Activated CD4-positive, alpha-beta memory T cell treated with anti-CD3 and anti-CD28 coated beads for 36 hours (primary cell): Measurements from ENCODE around the gene LHFPL2. TPM values are rescaled to one million over a fixed set of nuclear protein-coding genes. Genes with fewer than 3 reads are reported as not detected.

Experiments used
- CTCF ChIA-PET: fragments of 350-600 bp; sonication (Branson Sonifier 250); formaldehyde crosslinking; loops from one replicate; lab custom pipeline; 2021; ENCODE audit warnings: antibody characterized with exemption, inconsistent platforms; lab: Charles Lee
- POLR2A ChIA-PET: fragments of 350-600 bp; sonication (Branson Sonifier 250); formaldehyde crosslinking; loops from one replicate; lab custom pipeline; 2021; ENCODE audit warnings: antibody characterized with exemption; lab: Charles Lee
- DNase-seq: peaks from one replicate; pipeline ENCODE4 v3.0.0-alpha.2; 2020
- H3K27ac Mint-ChIP-seq: one replicate; pipeline ENCODE4 v1.8.0; 2021; ENCODE audit warnings: mixed read lengths
- H3K27me3 Mint-ChIP-seq: one replicate; pipeline ENCODE4 v1.8.0; 2021; ENCODE audit warnings: mixed read lengths
- H3K36me3 Mint-ChIP-seq: one replicate; pipeline ENCODE4 v1.8.0; 2021; ENCODE audit warnings: mixed read lengths
- H3K4me1 Mint-ChIP-seq: one replicate; pipeline ENCODE4 v1.8.0; 2021; ENCODE audit warnings: low read depth, mixed read lengths
- H3K4me3 Mint-ChIP-seq: one replicate; pipeline ENCODE4 v1.8.0; 2021; ENCODE audit warnings: mild to moderate bottlenecking, mixed read lengths
- H3K9me3 Mint-ChIP-seq: one replicate; pipeline ENCODE4 v1.8.0; 2021; ENCODE audit warnings: mixed read lengths
- intact Hi-C: fragments of 100-400 bp; cut with micrococcal nuclease; formaldehyde crosslinking; loops from one replicate; pipeline ENCODE4 v1.15.1; 2023
- total RNA-seq, 2 experiments: library from RNA; stranded (reverse); gene quantifications; one replicate each; pipeline ENCODE4 v1.2.3, GENCODE V29; 2021

LHFPL2 gene
- total RNA-seq, 2 experiments from 2014 or later, result 0.05 to 0.19 TPM

DNA sequence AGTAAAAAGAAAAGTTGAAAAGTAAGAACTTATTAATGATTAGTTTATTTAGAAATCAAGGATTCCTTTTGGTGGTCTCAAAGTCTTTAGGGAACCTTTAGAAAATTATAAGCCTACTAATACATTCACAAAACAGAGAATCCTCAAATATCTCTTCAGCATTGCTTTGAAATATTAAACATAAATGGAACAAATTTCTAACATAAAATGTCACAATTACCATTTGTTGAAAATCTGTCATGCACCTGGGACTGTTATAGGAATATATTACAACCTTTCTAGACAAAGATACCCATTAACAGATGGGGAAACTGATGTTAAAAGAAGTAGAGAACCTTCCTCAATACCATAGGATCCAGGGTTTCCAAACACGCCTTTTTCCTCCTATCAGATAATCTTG, 83.2 kb downstream of the LHFPL2 start:
- no peaks in the 10 kb centered on the region for H3K36me3 Mint-ChIP-seq
- peaks cover 24% of the 10 kb centered on the region for H3K27me3 Mint-ChIP-seq
- intact Hi-C loops, result no loop called here
- ChIA-PET CTCF (no interaction called here), POLR2A (no interaction called here)
- no peaks in the 10 kb centered on the region for H3K9me3 Mint-ChIP-seq
- no peak overlapping the region for H3K4me3 Mint-ChIP-seq
- H3K4me1 Mint-ChIP-seq, result no peaks in the 10 kb centered on the region
- no peak for DNase-seq
- H3K27ac Mint-ChIP-seq, result no peak overlapping the region

DNA sequence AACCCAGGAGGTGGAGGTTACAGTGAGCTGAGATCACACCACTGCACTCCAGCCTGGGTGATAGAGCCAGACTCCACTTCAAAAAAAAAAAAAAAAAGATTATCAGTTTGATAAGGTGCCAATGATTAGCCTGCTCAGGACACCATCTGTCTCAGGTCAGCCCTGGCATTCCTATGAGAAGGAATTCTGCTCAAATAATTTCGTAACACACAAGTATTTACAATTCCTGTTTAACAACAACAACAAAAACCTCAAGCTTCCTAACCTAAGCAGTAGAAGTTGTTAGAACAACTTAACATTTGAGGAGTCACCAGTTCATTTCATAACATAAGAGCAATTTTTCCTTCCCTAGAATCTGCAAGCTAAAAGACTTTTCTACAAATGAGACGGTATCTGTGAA, 85.0 kb downstream of the LHFPL2 start:
- intact Hi-C loops, result no loop called here
- Mint-ChIP-seq H3K9me3 (no peaks in the 10 kb centered on the region), H3K4me1 (no peaks in the 10 kb centered on the region), H3K27me3 (peaks cover 27% of the 10 kb centered on the region), H3K4me3 (no peak overlapping the region), H3K27ac (no peak overlapping the region), H3K36me3 (no peaks in the 10 kb centered on the region)
- no peak for DNase-seq
- ChIA-PET POLR2A (no interaction called here), CTCF (interaction anchor here (0.6 kb wide), 1 partner anchor 32 kb away, joined by 4 read pairs; no protein-coding TSS in a partner anchor)

DNA sequence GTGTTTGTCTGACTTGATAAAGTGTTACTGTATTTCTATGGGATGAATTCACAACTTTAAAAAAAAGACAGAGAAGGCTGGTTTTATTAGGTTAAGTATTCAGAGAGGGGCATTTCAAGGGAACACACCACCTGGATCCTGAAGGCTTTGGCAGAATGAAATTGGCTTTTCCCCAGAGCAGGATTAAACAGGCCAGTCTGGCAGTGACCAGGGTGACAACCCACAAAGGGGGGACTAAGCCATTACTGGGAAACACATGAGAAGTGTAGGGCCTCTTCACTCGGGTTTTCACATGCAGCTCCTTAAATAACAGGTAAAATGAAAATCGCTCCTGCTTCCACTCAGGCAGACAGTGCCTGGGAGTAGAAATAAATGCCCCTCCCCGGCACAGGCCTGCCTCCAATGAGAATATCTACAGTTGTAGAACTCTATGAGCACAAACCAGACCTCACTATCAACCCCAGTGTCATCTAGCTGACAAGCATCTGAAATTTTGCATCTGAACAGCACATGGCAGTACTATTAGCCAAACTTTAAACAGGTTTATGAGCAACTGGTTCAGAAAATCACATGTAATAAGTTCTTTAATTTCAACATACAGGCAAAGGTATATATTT, 85.8 kb downstream of the LHFPL2 start:
- Mint-ChIP-seq H3K4me3 (no peak overlapping the region), H3K27me3 (peaks cover 26% of the 10 kb centered on the region), H3K9me3 (no peaks in the 10 kb centered on the region), H3K36me3 (no peaks in the 10 kb centered on the region), H3K27ac (no peak overlapping the region), H3K4me1 (no peaks in the 10 kb centered on the region)
- DNase-seq, result no peak
- ChIA-PET POLR2A (no interaction called here), CTCF (no interaction called here)
- intact Hi-C loops, result no loop called here

DNA sequence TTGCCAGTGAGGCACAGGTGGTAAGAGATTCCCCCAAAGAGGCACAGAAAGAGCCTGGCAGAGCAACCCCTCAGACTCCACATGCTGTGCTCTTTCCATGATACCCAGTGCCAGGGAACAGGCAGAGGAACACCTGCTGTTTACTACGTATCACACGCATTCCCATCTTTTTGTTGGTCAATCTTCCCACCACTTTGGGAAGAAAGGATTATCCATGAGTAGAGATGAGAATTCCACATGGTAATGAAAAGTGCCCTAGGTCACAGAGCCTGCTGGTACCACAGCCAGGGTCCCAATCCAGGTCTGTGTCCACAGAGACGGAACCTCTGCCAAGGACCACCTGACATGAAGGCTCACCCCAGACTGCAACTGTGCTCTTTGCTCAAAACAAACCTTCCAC, 86.6 kb downstream of the LHFPL2 start:
- peaks cover 24% of the 10 kb centered on the region for H3K27me3 Mint-ChIP-seq
- intact Hi-C loops, result no loop called here
- H3K9me3 Mint-ChIP-seq, result no peaks in the 10 kb centered on the region
- POLR2A ChIA-PET, result no interaction called here
- no peaks in the 10 kb centered on the region for H3K36me3 Mint-ChIP-seq
- no peak for DNase-seq
- CTCF ChIA-PET, result no interaction called here
- no peaks in the 10 kb centered on the region for H3K4me1 Mint-ChIP-seq
- H3K27ac Mint-ChIP-seq, result no peak overlapping the region
- H3K4me3 Mint-ChIP-seq, result no peak overlapping the region

DNA sequence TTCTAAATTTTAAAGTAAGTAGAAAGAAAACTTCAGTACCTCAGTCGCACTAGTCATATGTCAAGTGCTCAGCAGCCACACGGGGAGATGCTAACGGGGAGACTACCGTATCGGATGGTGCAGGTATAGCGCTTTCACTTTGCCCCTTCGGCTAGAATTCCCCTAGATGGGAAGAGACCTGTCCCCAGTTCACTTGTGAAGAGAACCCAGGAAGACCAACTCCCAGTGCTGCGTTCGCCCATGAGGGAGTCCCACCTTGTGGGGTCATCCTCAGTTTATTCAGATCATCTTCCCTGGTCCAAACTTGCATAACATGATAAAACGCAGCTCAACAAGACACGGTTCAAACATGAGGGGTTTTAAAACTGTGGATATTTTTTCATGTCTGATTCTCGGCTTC, 87.3 kb downstream of the LHFPL2 start:
- H3K4me1 Mint-ChIP-seq, result no peaks in the 10 kb centered on the region
- peaks cover 24% of the 10 kb centered on the region for H3K27me3 Mint-ChIP-seq
- intact Hi-C loops, result no loop called here
- no peak overlapping the region for H3K27ac Mint-ChIP-seq
- ChIA-PET CTCF (no interaction called here), POLR2A (no interaction called here)
- no peak overlapping the region for H3K4me3 Mint-ChIP-seq
- no peaks in the 10 kb centered on the region for H3K9me3 Mint-ChIP-seq
- no peaks in the 10 kb centered on the region for H3K36me3 Mint-ChIP-seq
- DNase-seq, result no peak

DNA sequence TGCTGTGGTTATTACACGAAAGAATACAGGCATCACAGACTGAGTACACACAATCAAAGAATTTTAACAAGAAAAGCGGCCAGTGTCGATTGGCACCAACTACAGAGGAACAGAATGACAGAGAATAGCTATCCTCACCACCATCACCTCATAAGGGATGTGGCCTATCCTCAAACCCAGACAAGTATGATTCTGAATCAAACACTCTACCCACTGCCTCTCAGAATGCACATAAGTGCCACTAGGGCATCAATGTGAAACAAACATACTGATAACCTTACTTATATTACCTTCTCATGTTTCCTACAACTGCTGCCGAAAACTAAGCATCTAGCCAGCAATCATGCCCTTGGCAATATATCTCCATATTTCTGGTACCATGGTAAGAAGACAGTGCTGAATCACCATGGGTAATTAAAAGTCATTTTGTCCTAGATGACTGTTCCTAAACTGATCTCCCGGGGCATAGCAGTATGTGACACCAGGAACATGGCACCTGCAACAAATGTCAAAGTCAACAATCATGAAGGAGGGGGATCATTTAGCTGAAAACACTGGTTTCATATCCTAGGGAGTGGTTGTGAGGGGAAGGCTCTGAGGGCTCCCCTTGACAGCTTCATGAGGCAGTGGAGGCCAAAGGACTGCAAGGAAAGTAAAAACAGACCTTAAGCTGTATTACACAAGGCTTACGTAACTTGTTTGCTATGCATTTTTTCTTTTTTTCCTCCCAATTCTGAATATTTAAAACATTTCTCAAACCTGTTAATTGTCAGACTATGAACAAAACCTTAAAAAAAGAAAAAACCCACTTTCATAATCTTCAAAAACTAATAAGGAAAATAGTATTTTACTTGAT, 88.3 kb downstream of the LHFPL2 start:
- DNase-seq, result no peak
- Mint-ChIP-seq H3K27ac (no peak overlapping the region), H3K27me3 (peaks cover 25% of the 10 kb centered on the region), H3K36me3 (no peaks in the 10 kb centered on the region), H3K9me3 (no peaks in the 10 kb centered on the region), H3K4me1 (no peaks in the 10 kb centered on the region), H3K4me3 (no peak overlapping the region)
- intact Hi-C loops, result no loop called here
- ChIA-PET CTCF (no interaction called here), POLR2A (no interaction called here)

DNA sequence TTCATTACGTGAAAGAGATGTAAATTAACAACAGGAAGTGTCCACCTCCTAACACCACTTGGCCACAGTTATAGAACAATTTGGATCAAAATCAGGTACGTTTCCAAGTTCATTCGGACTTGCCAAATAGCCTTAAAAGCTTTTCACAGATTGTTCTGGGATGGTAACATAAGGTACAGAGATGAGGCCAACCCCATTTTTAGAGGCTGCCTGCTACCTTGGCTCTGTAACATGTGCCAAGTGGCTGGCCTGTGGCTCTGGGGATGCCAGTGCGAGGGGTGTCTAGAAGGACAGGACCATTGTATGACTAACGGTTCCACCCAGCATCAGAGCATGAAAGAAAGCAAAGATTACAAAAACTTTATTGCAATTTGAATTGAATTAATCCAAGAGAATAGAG, 91.0 kb downstream of the LHFPL2 start:
- Mint-ChIP-seq H3K4me1 (peaks cover 4% of the 10 kb centered on the region), H3K27me3 (peaks cover 24% of the 10 kb centered on the region), H3K27ac (no peak overlapping the region), H3K9me3 (no peaks in the 10 kb centered on the region), H3K36me3 (no peaks in the 10 kb centered on the region), H3K4me3 (no peak overlapping the region)
- CTCF ChIA-PET, result no interaction called here
- POLR2A ChIA-PET, result no interaction called here
- no peak for DNase-seq
- intact Hi-C loops, result no loop called here

DNA sequence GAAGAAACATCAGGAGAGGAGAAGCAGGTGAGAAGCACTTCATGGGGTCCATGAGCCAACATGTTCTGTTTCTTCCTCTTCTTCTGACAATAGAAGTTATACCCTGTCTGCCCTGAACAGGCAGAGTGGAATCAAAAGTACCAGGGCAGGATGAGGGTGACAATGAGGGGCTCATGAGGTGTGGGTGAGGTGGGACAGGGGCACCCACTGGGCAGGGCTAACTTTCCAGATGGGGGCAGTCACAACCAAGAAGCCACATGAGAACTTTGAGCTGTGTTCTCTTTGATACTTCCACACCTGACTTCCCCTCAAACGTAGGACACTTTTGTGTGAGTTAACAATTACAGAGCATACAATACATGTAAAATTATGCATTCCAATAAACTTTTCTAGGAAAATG, 92.7 kb downstream of the LHFPL2 start:
- Mint-ChIP-seq H3K4me1 (peaks cover 4% of the 10 kb centered on the region), H3K4me3 (no peak overlapping the region), H3K36me3 (no peaks in the 10 kb centered on the region), H3K9me3 (no peaks in the 10 kb centered on the region), H3K27ac (no peak overlapping the region), H3K27me3 (peaks cover 15% of the 10 kb centered on the region)
- ChIA-PET CTCF (no interaction called here), POLR2A (no interaction called here)
- no peak for DNase-seq
- intact Hi-C loops, result no loop called here

DNA sequence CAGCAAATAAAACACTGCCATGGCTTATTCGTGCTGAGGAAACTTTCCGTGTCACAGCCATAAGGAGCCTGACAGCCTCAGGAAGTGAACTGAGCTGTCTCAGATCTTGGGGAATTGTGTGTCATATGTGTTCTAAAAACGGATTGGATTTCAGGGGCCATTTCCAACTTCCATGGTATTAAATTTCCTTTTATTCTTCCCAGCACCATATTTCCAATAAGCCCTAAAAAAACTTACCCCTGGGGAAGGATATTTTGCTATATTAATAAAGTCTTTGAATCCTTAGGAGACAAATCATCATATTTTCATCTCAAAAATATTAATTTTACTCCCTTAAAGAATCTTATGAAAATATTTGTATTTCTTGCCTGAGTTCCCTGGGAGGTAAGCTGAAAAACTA, 93.9 kb downstream of the LHFPL2 start:
- intact Hi-C loops, result no loop called here
- Mint-ChIP-seq H3K27me3 (peaks cover 13% of the 10 kb centered on the region), H3K4me3 (no peak overlapping the region), H3K4me1 (peaks cover 4% of the 10 kb centered on the region), H3K9me3 (no peaks in the 10 kb centered on the region), H3K36me3 (no peaks in the 10 kb centered on the region), H3K27ac (no peak overlapping the region)
- ChIA-PET POLR2A (no interaction called here), CTCF (no interaction called here)
- DNase-seq, result no peak

DNA sequence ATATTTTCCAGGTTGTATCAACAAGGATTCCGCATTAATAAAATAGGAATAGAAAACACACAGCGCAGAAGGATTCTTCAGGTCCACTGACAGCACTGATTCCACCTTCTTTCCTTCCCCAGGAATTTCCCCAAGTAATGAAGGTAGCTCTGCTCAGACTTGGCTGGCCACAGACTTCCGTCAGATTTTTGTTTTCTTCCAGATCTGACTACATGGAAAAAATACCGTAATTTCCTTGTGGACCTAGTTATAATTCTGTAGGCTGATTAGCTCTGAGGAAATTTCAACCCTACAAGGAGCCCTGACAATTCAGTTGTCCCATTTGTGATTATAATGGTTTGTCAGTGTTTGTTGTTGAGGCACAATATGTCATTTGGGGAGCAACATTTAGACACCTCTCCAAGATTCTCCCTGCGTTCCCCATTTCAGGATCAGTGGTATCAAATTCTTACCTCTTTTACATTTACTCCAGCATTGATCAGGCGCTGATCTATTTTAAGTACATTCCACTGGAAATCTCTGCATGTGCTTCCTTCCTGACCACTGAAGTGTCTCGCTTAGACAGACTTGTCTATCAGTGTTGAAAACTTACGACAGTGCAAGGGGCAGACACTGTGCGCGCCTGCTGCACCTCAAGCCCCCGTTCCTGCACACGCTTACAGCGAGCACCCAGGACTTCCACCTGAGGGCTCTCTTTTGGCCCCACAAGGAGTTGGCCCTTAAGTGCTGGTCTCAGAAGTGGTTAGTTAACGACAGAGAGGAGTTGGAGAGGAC, 94.8 kb downstream of the LHFPL2 start:
- H3K9me3 Mint-ChIP-seq, result no peaks in the 10 kb centered on the region
- H3K4me1 Mint-ChIP-seq, result peaks cover 4% of the 10 kb centered on the region
- DNase-seq, result no peak
- no peak overlapping the region for H3K4me3 Mint-ChIP-seq
- ChIA-PET CTCF (no interaction called here), POLR2A (no interaction called here)
- peaks cover 10% of the 10 kb centered on the region for H3K27me3 Mint-ChIP-seq
- H3K36me3 Mint-ChIP-seq, result no peaks in the 10 kb centered on the region
- H3K27ac Mint-ChIP-seq, result no peak overlapping the region
- intact Hi-C loops, result no loop called here

DNA sequence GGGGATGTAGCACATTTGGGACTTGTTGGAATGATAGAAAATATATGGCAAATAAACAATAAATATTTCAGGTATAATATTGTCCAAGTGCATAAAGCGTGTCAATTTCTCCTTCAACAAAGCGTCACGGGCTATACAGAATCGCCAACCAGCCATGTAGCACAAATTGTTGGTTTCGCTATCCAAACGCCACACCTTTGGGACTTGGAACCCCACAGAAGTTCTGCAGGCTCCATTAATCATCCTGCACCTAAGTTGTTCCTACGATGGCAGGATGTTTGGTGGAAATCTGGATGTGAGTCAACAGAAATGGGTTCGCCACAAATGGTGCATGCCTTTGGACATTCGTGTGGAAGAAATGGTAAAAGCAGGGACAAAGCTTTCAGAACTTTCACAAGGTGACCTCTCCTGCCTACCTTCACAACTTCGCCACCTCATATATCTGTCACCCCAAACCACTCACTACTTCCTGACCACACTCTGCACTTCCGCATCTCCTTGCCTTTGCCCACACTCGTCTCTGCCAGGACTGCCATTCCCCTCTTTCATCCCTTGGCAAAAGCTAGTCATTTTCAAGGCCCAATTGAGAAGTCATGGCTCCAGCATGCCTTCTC, 95.7 kb downstream of the LHFPL2 start:
- no peak overlapping the region for H3K27ac Mint-ChIP-seq
- H3K9me3 Mint-ChIP-seq, result no peaks in the 10 kb centered on the region
- peaks cover 10% of the 10 kb centered on the region for H3K27me3 Mint-ChIP-seq
- ChIA-PET POLR2A (no interaction called here), CTCF (no interaction called here)
- DNase-seq, result no peak
- peaks cover 4% of the 10 kb centered on the region for H3K4me1 Mint-ChIP-seq
- H3K4me3 Mint-ChIP-seq, result no peak overlapping the region
- intact Hi-C loops, result no loop called here
- H3K36me3 Mint-ChIP-seq, result no peaks in the 10 kb centered on the region

DNA sequence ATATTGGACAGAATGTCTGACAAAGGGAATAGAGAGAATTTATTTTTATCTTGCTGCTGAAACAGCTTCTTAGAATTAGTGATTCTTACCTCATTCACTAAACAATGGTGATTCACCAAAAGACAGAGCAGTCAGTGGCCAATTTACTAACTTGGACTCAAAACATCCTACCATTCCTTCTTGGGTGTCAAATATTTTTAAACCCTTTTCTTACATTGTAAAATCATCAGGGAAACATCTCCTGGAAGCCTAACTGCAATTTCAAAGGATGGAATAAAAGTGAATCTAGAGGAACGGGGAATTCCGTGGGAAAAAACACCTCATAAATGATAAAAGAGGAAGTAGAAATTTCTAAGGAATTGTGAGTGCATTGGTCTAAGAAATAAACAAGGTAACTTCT, 97.7 kb downstream of the LHFPL2 start:
- CTCF ChIA-PET, result no interaction called here
- no peak for DNase-seq
- intact Hi-C loops, result no loop called here
- Mint-ChIP-seq H3K4me1 (peaks cover 4% of the 10 kb centered on the region), H3K4me3 (no peak overlapping the region), H3K36me3 (no peaks in the 10 kb centered on the region), H3K27me3 (peaks cover 10% of the 10 kb centered on the region), H3K27ac (no peak overlapping the region), H3K9me3 (no peaks in the 10 kb centered on the region)
- POLR2A ChIA-PET, result no interaction called here
